GM21390 (cell line): ENCODE results near the gene ATXN1.
"Not testable (repeated sequence)": the region's sequence is repeated elsewhere in the genome, so short reads cannot be mapped to it uniquely, and the experiment has no call there.

Experiments used
- ATAC-seq: cut with Tn5 transposase; IDR thresholded peaks from one replicate; pipeline ENCODE4 v1.9.1; 2021; ENCODE audit not compliant: unreplicated experiment

The ATXN1 gene

GRCh38 chr6:16274885-16275589 lies 486.2 kb downstream of the ATXN1 start:
- ATAC-seq: no peak

DNA sequence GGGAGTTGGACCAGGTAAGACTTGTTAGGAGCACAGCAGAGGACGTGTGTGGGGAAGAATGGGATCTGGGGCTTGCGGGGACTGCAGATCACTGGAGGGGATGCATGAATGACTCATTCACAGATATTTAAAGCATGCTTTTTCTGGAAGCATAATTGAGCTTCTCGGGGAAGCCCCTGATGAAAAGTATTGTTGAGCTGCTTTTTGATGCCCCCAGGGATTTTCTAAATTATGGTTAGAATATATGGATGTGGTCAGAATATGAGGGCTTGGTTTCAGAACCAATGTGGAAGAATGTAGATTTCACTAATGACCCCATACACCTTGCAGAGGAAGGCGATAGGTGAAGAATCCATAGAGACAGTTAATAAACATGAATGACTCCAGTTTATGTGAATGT lies 486.8 kb downstream of the ATXN1 start:
- no peak for ATAC-seq

DNA sequence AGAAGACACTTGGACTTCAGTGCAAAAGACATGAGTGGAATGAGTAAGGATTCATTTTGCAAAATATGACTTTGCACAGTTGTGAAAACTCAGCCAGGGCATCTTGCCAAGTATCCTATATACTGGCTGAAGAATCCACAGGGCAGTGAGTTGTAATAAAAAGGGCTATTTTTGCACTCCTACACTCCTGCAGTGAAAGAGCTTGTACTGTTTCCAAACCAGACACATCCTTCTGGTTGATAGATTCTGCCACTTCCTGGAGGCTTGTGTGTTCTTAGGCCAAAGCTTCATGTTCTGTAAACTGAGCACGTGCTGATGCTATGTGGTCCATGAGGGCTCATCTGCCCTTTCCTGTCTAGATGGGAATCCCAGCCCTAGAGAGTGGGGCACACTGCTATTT lies 488.0 kb downstream of the ATXN1 start:
- ATAC-seq: no peak

DNA sequence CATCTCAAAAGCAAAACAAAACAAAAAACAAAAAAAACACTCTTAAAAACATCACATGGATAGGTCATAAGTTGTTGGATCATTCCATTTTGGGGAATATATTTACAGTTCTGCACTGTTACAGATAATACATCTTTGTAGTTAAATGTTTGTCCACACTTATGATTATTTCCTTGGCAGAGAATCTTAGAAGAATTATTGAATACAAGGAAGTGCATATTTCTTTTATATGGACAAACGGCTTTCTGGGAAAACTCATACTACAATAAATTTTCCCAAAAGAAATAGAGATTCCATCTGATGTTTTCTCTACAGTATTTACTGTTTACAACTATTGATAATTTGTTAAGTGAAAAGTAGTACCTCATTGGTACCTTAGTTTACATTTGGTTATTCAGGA lies 489.1 kb downstream of the ATXN1 start:
- no peak for ATAC-seq

- ATAC-seq: no peak
Measured at GRCh38 chr6:16271428-16271827, 489.8 kb downstream of the ATXN1 start.

DNA sequence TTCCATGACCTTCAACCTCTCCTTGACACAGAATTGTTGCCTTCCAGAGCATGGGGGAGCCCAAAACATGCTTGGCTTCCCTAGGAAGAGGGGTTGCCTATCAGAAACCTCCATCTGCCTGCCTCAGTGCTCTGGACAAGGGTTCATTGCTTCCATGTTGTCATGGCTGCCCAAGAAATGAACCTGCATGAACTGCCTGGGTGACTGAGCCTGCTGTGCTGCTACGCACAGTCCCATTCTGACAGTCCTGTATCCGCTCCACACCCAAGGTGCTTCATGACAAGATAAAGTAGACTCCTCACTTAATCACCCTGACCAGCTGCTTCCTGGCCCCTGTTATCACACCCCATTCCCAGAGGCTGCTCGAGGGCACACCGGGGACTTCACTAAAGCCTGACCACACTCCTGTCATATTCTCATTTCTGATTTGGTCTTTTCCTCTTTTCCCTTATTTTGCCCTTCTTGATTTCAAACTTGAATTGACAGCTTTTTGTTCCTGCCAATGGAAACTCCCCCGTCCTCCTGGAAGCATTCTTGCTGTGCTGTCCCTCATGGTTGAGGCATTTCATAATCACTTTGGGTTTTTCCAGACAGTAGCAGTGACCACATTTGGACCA lies 491.0 kb downstream of the ATXN1 start:
- ATAC-seq: no peak

DNA sequence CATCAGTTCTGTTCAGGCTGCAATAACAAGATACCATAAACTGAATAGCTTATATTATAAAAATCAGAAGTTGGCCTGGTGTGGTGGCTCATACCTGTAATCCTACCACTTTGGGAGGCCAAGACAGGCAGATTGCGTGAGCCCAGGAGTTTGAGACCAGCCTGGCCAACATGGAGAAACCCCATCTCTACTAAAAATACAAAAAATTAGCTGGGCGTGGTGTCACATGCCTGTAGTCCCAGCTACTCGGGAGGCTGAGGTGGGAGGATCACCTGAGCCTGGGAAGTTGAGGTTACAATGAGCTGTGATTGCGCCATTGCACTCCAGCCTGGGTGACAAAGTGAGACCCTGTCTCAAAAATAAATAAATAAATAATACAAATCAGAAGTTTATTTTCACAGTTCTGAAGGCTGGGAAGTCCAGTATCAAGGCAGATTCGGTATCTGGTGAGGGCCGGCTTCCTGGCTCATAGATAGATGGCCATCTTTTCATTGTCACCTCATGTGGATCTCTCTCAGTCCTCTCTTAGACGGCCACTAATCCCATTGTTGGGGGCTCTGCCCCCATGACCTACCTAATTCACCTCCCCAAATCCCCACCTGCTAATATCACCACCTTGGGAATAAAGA lies 491.7 kb downstream of the ATXN1 start:
- ATAC-seq: not testable (repeated sequence)

- ATAC-seq: no peak
Measured at GRCh38 chr6:16267428-16268263, 493.6 kb downstream of the ATXN1 start.

DNA sequence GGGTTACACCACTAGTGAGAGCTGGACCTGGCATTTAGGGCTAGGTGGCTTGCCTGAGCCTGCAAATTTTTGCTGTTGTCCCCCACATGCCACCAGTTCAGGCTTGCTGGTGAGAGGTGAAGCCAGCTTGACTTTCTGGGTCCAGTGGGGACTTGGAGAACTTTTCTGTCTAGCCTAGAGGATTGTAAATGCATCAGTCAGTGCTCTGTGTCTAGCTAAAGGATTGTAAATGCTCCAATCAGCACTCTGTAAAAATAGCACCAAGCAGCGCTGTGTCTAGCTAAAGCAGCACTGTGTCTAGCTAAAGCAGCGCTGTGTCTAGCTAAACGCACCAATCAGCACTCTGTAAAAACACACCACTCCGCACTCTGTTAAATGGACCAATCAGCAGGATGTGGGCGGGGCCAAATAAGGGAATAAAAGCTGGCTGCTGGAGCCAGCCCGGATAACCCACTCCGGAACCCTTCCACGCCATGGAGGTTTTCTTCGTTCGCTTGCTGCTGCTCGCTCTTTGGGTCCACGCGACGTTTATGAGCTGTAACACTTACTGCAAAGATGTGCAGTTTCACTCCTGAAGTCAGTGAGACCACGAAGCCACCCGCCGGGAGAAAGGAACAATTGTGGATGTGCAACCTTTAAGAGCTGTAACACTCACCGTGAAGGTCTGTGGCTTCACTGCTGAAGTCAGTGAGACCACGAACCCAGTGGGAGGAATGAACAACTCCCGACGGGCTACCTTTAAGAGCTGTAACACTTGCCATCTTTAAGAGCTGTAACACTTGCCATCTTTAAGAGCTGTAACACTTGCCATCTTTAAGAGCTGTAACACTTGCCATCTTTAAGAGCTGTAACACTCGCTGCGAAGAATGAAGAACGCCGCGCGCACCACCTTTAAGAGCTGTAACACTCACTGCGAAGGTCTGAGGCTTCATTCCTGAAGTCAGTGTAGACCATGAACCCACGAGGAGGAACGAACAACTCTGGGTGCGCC lies 495.6 kb downstream of the ATXN1 start:
- ATAC-seq: no peak

DNA sequence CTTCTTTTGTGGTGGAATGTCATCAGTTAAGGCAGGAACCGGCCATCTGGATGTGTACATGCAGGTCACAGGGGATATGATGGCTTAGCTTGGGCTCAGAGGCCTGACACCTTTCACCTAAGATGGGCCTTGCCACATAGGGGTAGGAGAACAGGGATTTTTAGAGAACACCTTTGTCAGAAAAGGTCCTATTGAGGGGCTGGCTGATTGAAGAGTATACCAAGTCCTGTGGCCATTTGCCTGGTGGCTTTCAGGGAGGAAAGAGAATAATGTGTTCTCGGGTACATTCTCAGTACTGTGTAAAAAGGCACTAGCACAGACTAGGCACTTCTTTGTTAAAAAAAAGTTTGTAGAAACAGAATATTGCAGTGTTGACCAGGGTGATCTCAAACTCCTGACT lies 496.5 kb downstream of the ATXN1 start:
- no peak for ATAC-seq

GRCh38 chr6:16263464-16264099 lies 497.7 kb downstream of the ATXN1 start:
- ATAC-seq: not testable (repeated sequence)

GRCh38 chr6:16262773-16263172 lies 498.5 kb downstream of the ATXN1 start:
- not testable (repeated sequence) for ATAC-seq

- ATAC-seq: not testable (repeated sequence)
Measured at GRCh38 chr6:16260602-16261001, 500.7 kb downstream of the ATXN1 start.

- ATAC-seq: not testable (repeated sequence)
Measured at GRCh38 chr6:16259604-16260003, 501.7 kb downstream of the ATXN1 start.

DNA sequence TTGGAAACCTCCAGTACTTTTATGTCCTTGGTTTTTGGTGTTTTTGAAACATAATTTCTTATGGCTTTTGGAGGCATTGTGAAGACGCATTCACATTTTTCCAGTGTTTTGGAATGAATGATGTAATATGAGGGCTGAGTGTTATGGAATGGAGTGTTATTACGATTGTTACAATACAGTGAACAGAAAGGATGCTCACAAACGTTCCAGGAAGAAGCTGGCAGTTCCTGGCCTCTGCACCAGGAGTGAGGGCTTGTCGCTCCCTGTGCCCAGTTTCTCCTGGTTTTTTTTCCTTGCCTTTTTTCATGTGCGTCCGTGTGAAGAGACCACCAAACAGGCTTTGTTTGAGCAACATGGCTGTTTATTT lies 502.6 kb downstream of the ATXN1 start:
- no peak for ATAC-seq

DNA sequence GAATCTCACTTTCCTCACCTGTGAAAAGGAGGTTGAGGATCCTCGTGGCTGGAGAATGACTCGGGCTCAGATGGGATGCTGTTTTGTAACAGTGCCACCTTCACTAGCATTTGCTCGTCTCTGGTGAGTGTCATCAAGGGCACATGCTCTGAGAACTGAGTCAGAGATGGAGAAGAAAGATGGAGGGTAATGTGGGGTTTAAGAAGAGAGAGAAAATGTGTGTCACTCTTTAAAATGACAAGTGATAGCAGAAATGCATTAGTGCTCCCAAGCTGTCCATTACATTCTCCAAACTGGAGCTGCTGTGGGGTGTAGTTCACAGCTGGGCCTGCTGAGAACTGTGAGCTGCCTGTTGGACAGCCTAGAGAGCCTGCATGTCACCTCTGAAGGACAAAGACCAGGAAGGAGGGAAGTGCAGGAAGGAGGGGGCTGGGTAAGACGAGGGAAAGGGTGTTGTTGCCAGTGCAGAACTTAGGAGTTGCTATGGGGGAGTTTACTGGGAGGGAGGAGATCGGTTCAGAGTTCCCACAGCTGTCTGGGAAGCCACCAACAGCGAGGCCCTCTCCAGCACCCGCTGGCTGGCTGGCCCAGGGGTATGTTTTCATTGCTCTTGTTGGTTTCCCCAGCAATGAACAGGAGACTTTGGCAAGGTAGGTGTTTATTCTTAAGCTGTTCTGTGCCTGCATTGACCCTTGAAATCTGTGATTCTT lies 503.1 kb downstream of the ATXN1 start:
- ATAC-seq: no peak

GRCh38 chr6:16256781-16257180 lies 504.5 kb downstream of the ATXN1 start:
- no peak for ATAC-seq

- no peak for ATAC-seq
Measured at GRCh38 chr6:16254535-16254934, 506.7 kb downstream of the ATXN1 start.
